Stimulated activated CD4-positive, alpha-beta T cell treated with anti-CD3 and anti-CD28 coated beads, Interleukin-4, amount 100 ng/mL, for 1 hour (primary cell): Measurements from ENCODE around the gene PDE10A.

Source experiments
- DNase-seq: peaks from one replicate; pipeline ENCODE4 v3.0.0-alpha.2; 2020

The PDE10A gene

DNA sequence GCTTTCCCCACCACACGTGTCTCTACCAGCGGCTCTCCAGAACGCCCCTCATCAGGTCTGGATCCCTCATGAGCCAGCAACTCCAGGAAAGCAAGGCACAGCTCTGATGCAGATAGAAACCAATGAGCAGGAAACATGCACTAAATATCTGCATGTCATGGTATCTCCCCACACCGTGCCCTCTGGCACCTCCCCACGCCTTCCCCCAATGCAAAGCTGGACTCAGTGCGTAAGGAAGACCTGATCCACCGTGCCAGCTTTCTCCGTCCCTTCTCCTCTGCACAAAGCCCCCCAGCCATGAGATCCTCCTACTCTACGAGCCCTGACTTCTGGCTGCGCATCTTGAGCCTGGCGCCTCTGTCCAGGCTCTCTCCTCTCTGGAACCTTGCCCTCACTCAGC, 9.4 kb downstream of the PDE10A start:
- no peak for DNase-seq

DNA sequence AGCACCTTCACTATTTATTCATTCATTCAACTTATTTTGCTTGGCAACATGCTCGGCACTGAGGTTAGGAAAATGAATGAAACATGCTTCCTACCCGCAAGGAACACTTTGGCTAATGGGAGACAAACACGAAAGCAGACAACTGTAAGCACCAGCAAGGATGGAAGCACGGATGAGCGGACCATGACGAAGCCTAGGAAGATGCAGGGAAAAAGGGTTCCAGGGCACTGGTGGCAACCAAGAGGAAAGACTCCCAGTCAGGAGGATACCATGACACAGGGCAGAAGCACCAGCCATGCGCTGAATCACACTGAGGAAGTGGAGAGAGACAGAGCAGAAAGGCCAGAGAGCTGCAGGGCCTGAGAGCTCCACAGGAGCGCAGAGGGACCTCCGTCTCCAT, 9.8 kb downstream of the PDE10A start:
- DNase-seq: no peak

DNA sequence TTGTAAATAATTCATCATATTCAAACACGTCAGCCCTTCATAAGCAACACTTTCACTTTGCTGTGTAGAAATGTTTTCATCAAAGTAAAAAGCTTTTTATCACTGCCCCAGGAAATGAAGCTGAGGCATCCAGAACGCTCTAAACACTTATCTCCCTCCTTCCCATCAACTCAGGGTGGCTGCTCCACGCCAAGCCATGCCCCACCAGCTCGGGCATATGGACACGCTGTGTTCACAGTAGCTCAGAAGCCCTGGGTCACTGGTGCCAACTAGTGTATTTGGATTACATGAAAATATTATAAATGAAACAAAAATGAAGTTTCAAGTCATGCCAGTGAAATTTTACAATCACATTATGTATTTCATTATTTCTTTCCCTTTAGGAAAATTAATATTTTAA, 10.3 kb downstream of the PDE10A start:
- DNase-seq: no peak

DNA sequence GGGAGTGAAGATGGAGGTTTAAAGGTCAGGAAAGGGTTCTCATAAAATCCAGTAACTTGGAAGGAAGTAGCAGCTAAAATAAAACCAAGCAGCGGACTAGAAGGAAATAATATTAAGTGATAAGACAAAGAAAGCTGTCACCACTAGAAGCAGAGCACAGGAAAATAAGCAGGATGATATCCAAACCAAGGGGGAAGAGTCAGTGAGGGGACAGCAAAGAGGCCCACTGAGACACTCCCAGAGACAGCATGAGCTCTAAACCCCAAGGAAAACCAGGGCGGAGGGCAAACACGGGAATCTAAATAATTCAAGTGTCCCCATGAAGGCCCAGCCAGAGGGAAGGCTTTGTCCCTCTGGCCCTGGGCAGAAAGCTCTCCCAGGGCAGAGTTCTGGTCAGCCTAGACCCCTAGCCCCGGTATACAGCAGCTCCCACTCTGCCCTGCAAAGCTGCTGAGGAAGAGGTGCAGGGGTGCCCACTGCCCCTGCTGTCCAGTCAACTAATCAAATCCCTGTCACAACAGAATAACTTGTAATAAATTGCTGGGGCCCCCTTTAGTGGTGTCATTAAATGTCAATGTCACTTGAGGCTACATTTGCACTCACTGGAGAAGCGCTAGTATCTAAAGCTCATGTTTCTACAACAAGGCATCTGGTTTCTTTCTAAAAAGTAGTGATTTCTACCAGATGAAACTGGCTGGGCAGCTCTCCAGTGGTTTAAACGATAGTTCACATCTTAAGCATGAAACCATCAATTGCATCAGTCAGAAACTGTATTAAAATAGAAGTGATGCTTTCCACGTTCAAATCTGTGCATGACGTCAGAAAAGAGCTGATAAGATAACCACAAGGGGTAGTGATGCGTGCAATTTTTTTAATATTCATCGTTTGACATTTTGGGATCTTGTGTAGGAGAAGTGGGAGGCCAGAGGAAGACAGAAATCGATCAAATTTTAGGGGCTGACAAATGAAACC, 13.6 kb downstream of the PDE10A start:
- no peak for DNase-seq

DNA sequence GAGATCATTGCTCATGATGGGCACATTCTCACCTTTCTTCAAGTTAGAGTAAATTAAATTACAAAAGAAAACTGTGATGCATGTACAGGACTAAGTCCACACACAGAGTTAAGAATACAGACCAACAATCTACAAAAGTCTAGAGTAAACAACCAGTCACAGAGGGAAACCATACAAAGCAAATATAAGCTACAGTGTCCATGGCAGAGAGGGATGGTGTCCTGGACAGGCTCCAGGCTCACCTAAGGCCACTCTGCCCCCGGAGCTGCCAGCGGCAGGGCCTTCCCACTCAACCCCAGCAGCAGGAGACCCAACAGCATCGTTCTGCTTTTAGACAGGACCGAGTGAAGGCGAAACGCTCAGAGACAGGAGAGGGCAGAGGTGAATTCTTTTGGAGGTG, 16.0 kb downstream of the PDE10A start:
- DNase-seq: no peak

DNA sequence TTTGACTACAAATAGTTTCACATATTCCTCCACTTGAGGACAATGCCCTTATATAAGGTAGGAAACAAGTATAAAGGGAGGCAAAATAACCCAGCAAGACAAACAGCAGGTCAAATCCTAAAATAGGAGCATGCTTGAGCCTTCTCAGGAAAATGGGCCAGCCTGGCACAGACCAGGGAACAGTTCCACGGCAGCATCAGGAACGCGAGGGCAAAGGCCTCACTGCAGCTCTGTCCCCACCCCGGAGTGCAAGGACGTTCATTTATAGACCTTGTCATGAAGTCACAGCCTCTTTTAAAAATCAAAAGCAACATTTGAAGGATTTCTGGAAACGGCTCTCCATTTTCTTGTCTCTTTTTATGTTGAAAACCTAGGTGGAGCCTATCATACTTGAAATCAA, 17.1 kb downstream of the PDE10A start:
- no peak for DNase-seq

DNA sequence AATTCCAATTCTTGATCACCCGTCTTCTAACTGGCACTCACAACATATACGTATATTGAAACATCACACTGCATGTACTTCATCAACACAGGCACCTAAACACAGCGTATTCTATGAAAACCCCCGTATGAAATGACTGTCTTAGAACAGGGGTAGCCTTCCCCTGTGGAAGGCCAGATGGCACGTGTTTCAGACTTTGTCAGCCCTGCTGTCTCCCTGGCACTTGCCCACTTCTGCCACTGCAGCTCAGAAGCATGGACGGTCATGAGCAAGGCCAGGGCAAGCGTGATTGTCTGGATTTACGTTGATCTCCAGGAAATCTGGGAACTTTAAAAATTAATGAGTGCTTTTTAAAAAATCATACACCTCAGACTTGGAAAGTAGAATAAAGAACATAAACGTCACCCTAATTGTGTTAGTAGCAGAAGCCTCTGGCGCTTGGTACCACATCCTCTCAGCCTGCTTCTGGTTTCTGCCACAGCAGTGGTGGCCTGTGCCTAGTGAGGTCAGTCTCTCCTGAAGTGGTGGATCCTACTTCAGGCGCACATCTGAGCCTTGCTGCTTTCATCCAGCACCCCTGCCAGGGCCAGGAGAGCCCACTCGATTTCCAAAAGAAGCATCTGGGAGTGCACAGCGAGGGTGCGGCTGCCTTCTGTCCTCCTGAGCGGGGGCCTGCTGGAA, 18.3 kb downstream of the PDE10A start:
- no peak for DNase-seq

DNA sequence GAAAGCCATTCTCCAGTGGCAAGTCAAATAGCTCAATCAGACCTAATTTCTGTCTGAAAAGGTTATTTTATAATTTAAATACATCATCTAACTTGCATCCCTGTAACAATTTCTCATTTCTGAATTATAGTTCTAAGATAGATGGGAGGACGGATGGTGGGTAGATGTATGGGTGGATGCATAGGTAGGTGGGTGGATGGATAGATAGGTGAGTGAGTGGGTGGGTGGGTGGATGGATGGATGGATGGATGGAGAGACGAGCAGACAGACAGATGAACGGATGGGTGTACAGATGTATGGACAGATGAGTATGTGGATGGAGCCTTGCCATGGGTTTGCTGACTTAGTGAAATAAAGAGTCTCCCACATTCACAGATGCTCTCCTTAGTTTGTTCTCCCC, 20.0 kb downstream of the PDE10A start:
- DNase-seq: no peak

DNA sequence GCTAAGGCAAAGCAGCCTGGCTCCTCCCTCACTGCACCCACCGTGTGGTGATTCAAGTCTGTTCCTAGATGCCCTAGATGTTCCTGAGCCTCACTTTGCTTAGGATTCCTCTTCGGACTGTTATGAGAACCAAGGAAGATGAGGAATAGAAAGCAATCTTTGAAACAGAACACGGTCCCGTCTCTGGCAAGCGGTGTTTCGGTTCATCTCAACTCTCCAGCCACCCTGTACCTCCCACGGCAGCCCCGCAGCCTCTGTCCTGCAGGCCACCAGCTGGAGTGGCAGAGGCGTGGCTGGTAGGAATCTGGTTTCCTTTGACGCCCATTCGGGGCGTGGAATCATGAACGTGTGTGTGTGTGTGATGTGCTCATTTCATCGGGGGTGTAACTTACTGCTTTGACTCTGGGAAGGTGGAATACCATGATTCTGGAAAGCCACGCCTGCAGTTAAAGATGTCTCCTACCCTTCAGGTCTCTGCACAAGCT, 21.3 kb downstream of the PDE10A start:
- no peak for DNase-seq

DNA sequence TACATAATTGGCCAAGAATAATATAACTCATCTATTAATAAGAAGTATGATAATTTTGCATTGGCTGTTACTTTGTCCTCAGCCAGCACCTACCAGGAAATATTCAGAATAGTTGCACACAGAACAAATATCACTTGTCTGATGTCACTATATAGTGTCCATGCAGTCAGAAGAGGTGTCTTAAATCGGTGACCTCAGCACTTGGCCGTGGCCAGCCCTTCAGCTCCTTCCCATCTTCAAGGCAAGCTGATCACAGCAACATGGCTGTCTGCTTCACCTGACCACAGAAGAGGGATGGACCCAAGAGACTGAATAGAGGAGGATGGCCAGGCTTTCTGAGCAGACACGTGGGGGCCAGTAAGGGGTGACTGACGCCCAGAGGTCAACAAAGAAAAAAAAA, 22.2 kb downstream of the PDE10A start:
- no peak for DNase-seq

DNA sequence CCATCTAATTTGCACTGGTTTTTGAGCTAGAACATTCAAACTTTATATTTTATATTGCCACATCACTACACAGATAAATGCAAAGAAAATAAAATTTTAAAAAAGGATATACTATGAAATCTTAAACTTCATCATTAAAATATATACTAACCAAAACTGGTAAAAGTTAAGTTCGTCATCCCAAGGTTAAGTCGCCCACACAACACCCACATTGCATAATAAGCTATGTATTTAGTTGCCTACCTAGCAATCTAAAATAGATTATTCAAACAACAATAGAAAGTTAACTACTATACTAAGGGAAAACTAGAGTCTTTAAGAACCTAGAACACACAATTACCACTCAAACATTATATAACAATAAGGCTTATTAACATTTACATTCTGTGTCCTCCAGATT, 24.5 kb downstream of the PDE10A start:
- DNase-seq: no peak

DNA sequence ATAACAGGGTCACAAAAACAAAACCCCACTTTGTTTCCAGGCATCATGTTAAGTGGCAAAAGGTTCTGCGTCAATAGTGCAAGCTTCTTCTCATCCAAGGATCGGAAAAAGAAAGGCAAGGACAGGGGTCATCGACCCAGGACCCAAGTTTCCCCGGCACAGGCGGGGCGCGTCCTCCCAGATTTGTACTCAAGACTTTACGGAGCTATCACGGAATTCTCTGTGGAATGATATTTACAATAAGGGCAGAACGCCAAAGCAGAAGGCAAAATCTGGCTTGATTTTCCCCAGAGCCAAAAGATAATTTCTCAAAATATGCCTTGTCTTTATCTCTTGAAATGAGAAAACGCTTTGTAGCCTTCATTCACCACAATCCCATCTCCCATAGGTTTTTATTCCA, 25.5 kb downstream of the PDE10A start:
- DNase-seq: no peak

DNA sequence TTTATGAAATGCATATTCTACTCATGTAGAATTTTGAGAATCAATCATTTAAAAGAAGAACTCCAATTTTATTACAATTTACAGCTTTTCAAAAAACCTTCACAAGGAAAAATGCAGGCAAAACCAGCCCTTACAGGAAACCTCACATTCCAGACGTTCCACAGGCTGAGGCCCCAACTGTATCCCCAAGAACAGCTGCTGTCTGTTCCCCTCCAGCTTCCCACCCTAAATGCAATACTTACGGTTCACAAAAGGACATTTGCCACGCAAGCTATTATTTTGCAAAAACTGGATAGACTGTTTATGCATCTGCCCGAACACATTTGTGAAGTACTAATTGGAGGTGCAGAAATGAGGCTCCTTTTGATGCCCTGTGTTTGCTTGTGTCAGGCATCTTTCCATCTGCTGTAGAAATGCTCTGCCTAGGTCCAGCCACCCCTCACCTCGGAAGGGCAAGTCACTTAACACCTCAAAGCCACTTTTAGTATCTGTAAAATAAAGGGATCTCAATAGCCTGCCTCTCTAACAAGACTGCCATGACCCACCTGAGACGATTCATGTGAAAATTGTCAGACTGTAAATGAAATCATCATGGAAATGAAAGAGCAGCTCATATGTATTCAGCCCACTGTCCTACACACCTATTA, 26.5 kb downstream of the PDE10A start:
- DNase-seq: no peak

DNA sequence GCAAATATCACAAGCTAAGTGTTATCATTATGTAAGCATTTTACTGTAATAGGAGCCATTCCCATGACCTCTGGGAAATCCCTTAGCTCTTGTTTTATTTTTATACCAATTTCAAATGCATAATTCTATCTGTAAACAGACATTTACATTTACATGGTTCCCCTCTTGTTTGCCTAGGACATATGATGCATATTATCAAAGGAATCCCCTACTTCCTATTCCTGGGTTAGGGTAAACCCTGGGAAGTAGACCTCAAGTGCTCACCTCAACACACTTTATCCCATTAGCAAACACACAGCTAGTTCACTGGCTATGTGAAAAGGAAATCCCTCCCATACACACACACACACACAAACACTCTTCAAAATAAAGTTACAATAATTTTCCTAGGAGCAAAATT, 27.1 kb downstream of the PDE10A start:
- DNase-seq: no peak

DNA sequence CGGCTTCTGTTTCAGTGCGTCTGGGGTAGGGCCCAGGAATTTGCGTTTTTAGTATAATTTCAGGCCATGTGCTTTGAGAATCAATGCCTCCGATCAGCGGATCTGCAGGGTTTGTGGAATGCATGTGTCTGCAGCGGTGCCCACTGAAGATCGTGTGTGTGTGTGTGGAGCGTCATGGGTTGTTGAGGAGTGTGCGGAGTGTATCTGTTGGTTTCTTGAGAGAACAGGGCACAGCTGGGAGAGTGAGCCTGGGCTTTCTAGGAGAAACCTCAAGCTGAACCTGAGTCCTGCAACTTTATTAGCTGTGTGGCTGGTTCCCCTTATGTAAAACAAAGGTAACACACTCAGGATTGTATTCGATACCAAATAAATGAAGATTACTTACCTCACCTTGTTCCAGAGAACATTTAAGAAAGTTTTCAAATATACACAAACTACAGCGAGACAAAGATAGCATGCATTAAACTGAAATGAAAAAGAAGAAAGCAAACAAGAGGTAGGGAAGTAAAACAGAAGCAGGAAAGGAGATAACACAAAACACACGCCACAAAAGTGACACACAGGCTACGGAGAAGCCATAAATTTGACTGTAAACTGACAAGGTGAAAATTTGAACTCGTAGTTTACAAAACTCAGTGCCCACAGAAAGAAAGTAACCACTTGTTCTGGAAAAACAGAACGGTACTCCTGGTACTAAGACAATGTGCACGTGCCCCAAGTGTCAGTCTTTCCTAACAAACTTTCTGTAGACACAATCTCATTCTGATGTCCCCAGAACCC, 28.8 kb downstream of the PDE10A start:
- DNase-seq: no peak

DNA sequence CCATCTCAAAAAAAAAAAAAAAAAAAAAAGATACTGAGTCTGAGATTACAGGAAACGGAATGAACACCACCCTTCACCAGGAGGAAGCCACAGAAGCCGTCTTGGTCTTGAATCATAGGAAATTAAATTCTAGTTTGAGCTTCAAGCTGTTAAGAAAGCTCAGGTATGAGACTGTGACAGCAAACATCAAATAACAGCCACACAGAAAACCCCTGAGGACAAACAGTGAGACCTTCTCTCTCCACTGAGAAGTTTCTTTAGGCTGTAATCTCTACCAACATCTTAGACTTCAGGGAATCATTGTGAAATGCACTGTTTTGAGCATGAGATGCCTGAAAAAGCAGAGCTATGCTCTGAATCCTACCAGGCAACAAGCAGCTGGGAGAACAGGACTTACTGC, 30.8 kb downstream of the PDE10A start:
- no peak for DNase-seq

DNA sequence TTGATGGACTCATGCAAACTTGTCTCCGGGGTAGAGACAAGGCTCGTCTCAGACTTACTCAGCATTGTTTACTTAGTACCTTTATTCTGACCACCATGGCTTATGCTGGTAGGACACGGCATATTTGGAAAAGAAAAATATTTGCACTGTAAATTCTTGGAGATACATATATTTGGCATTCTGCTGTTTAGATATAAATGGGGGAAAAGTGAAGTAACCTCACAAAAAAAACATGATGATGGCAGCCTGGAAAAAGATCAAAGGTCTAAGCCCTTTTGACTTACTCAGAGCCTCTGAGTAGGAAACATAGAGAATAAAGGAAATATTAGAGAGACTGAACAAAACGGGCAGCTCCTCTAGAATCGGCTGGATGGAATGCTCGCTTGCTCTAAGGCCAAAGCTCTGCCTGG, 32.5 kb downstream of the PDE10A start:
- DNase-seq: no peak

DNA sequence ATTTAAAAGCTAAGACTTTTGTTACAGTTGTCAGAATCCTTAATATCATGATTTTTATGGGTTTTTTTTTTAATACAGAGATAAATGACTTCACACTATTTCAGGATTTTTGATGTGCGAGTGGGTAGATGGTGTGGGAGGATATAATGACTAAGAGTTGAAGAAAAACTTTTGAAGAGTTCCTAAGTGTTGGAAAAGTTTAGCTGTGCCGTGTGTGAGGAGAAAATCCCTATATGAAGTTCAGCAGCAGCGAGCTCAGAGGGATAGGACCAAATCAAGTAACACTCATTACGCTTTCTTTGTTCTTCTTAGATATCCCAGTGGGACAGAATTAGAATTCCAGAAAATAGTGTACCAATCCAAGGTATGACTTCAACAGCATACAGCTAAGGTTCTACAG, 34.1 kb downstream of the PDE10A start:
- no peak for DNase-seq

DNA sequence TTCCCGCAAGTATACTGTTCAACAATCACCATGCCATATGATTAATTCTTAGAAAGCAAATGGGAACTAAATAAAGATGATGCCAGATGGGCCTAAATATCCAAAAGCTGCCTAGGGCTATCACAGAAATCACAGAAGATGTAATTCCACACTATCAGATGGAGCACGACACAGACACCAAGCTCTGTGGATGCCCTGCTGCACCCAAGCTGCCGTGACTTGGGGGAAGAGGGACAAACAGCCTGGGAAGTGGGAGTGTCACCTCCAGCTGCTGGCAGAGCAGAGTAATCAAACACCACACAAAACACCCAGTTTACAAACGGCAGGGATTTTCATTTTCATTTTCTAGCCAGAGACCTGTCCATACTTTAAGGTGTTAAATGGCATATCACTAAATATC, 35.7 kb downstream of the PDE10A start:
- no peak for DNase-seq

DNA sequence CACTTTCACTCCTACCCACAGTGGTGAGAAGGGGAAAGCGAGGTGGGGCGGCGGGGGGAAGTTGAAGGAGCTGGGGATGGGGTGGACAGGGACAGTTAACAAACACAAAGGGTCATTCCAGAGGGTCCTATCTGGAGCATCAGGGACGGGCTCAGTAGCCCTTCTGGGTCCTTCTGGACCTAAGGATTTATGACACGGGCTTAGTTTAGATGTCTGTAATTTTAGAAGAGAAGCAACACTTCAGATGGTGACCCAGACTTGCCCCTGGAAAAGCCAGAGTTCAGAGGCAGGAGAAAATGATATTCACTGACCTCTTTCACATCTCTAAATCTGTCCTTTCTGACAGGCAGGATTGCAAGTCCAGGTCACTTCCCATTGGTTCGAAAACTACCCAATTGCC, 36.3 kb downstream of the PDE10A start:
- no peak for DNase-seq

DNA sequence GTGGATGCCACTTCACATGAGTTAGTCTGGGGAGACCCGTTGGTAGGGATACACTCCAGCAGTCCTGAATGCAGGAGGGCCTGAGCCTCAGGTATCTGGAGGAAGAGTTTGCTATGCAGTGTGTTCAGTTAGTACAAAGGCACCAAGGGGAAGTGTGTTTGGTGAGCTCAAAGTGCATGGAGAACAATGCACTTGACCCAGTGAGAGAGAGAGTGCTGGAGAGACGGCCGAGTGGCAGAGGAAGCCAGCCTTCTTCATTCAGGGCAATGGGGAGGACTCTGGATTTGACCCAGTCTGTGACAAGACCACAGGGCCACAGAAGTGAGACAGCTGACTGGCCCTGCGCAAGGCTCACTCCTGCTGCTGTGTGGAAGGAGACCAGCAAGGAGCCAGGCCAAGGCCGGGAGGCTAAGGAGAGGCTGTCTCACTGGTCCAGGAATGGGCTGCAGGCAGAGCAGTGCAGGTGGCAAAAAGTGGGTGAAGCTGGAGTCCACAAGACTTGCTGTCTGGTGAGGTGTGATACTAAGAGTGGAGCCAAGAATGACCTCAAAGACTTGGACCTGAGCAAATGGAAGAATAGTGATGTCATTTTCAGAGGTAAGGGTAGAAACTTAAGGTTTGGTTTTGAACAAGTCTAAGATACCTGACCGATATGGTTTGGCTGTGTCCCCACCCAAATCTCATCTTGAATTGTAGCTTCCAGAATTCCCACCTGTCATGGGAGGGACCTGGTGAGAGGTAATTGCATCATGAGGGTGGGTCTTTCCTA, 38.0 kb downstream of the PDE10A start:
- no peak for DNase-seq

DNA sequence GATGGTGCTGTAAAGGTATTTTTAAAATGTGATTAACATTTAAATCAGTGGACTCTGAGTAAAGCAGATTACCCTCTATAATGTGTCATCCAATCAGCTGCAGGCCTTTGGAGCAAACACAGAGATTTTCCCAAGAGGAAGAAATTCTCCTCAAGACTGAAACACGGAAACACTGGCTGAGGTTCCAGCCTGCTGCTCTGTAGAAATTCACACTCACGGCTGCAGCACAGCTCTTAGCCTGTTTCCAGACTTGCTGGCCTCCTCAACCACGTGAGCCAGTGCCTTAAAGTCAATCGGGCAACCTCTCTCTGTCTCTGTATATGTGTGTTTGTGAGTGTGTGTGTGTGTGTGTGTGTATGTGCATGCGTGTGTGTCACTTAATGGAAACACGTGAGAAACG, 41.1 kb downstream of the PDE10A start:
- DNase-seq: no peak
